22Rv1 (cell line): ENCODE measurements around the gene KIAA1549.

ENCODE experiments used
- CTCF ChIP-seq: fragments of 450-650 bp; IDR thresholded peaks from 2 replicates; pipeline ENCODE4 v1.5.1; 2017; ENCODE audit warnings: mild to moderate bottlenecking
- ZFX ChIP-seq: fragments of 450-650 bp; IDR thresholded peaks from 2 replicates; pipeline ENCODE4 v1.6.1; 2017; ENCODE audit warnings: antibody characterized with exemption, borderline replicate concordance

DNA sequence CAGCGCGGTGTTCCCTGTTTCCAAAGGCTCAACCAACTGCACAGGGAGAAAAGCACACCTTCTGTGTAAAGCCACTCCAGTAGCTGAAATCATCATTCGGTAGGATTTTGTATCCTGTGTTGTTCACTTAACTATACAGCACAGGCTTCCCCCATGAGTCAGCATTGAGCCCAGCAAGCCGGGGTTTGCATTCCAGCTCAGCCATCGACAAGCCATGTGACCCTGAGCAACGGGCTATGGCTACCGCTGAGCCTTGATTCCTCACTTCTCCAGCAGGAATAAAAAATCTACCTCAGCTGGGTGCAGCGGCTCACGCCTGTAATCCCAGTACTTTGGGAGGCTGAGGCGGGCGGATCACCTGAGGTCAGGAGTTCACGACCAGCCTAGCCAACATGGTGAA lies 139.1 kb downstream of the KIAA1549 start:
- no peak for TF ChIP-seq CTCF
- TF ChIP-seq ZFX = no peak
